HG02938 (cell line): ENCODE results near the gene RNF8.
"Not testable (repeated sequence)": the region's sequence is repeated elsewhere in the genome, so short reads cannot be mapped to it uniquely, and the experiment has no call there.

Source experiments
- ATAC-seq: cut with Tn5 transposase; IDR thresholded peaks from one replicate; pipeline ENCODE4 v1.9.1; 2021; ENCODE audit warnings: mild to moderate bottlenecking, moderate library complexity; ENCODE audit not compliant: unreplicated experiment

Gene RNF8

GRCh38 chr6:37393381-37393929 is 39.7 kb downstream of the RNF8 start:
- ATAC-seq: no peak

- no peak for ATAC-seq
Observed at GRCh38 chr6:37396571-37397180, 42.9 kb downstream of the RNF8 start.

GRCh38 chr6:37399131-37399530 is 45.3 kb downstream of the RNF8 start:
- ATAC-seq: no peak

GRCh38 chr6:37399795-37400490 is 46.2 kb downstream of the RNF8 start:
- no peak for ATAC-seq

DNA sequence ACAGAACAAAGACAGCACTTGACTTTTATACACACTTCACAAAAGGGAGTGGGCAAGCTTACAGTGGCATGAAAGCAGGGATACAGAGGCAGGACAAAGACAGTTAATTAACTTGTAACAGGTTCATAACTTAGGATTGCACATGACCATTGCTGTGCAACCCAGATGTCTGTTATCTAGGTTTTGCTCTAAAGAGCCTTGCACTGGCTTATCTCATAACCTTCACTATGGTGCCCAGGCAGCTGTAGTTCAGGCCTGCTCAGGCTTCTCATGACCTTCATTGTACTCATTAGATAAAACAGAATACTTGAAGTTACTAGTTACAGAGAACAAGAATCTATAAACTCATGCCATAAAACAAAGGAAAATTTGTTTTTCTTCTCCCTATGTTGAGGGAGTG is 47.9 kb downstream of the RNF8 start:
- ATAC-seq: not testable (repeated sequence)

GRCh38 chr6:37406726-37407341 is 53.1 kb downstream of the RNF8 start:
- no peak for ATAC-seq

DNA sequence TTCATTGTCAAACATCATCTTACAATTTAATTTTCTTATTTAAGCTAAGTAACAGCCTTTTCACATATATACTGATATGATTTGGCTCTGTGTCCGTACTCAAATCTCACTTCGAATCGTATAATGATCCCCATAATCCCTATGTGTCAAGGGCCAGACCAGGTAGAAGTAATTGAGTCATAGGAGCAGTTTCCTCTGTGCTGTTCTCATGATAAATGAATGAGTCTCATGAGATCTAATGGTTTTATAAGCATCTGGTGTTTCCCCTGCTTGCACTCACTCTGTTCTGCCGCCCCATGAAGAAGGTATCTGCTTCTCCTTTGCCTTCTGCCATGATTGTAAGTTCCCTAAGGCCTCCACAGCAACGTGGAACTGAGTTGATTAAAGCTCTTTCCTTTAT is 54.2 kb downstream of the RNF8 start:
- ATAC-seq: no peak

GRCh38 chr6:37409501-37409900 is 55.7 kb downstream of the RNF8 start:
- ATAC-seq: no peak

DNA sequence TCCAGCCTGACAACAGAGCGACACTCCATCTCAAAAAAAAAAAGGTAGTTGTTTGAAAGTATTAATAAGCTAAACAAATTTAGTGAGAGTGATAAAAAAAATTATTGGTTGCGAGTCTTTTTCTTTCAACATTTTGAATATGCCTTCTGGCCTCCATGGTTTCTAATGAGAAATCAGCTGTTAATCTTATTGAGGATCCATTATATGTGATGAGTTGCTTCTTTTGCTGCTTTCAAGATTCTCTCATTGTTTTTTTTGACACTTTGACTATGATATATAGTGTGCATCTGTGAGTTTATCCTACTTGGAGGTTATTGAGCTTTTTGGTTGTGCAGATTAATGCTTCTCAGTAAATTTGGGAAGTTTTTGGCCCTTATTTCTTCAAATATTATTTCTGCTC is 63.6 kb downstream of the RNF8 start:
- no peak for ATAC-seq

GRCh38 chr6:37418722-37419121 is 64.9 kb downstream of the RNF8 start:
- ATAC-seq: no peak

DNA sequence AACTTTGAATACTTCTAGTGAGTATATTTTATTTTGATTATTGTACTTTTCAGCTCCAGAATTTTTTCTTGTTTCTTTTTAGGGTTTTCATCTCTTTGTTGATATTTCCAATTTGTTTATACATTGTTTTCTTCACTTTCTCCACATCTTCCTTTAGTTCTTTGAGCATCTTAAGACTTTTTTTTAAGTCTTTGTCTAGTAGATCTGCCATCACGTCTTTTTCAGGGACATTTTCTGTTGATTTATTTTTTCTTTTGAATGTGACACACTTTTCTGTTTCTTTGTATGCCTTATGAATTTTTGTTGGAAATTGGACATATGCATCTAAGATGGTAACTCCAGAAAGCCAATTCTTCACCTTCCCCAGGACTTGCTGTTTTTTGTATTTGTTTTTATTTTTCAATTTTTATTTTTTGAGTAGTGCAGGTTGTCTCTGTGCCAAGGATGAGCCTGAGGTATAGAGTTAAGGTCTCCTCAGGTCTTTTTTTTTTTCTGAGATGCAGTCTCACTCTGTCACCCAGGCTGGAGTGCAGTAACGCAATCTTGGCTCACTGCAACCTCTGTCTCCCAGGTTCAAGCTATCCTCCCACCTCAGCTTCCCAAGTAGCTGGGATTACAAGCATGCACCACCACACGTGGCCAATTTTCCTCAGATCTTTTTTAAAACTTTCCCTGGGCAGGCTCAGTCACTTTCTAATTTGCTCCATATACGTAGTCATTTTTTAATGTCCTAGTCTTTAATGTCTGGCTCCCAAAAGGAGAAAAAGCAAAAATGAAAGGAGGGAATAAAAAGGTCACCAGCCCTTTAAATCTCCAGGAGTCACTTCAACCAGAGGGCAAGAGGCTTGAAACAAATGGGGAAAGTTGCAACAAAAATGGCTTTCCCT is 72.5 kb downstream of the RNF8 start:
- ATAC-seq: no peak

DNA sequence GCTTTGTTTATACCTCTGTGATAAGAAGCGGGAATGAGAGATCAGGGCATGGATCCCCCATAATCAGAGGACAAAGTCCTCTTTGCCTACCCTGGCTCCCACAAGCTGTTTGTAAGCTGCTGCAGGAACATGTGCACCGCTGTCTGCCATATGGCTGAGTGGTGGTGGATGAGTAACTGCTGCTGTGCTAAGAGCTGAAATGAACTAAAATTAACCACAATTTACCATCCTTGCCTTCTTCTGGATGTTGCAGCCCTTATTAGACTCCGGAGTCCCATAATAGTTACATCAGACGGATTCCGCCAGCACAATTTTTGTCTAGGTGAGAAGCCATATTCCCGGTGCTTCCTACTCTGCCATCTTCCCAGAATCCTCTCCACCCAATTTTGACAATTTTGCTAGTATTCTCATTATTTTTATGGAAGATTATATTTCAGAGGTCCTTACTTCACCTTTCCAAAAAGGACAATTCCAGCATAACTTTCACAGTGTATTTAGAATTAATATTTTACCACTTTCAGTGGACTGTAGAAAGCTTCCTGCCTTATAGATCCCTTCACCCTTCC is 73.2 kb downstream of the RNF8 start:
- ATAC-seq: no peak

DNA sequence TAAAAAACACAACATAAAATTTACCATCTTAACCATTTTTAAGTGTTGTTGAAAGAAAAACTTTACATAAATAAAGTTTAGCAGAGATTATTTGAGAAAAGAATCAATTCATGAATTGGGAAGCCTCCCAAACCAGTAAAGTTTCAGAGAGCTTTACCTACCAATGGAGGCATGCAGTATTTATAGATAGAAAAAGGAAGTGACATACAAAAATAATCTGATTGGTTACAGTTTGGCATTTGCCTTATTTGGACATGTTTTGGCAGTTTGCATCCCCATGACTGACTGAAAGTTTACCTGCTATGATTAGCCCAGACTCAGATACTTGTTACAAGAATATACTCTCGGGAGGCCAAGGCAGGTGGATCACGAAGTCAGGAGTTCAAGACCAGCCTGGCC is 75.6 kb downstream of the RNF8 start:
- ATAC-seq: no peak

DNA sequence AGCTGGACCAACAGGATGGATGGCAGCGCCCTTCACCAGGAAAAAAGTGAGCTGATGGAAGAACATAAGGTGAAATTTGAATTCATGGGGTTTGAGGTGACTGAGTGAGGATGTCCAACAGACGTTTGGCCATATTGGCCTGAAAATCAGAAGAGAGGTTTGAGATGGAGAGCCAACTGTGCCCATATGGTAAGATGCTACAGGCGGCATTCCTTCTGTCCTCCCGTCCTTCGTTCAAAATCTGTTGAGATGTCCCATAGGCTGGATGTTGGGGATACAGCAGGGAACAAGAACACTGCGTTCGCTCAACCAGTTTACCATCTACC is 78.8 kb downstream of the RNF8 start:
- peak; percentile 13 for ATAC-seq

DNA sequence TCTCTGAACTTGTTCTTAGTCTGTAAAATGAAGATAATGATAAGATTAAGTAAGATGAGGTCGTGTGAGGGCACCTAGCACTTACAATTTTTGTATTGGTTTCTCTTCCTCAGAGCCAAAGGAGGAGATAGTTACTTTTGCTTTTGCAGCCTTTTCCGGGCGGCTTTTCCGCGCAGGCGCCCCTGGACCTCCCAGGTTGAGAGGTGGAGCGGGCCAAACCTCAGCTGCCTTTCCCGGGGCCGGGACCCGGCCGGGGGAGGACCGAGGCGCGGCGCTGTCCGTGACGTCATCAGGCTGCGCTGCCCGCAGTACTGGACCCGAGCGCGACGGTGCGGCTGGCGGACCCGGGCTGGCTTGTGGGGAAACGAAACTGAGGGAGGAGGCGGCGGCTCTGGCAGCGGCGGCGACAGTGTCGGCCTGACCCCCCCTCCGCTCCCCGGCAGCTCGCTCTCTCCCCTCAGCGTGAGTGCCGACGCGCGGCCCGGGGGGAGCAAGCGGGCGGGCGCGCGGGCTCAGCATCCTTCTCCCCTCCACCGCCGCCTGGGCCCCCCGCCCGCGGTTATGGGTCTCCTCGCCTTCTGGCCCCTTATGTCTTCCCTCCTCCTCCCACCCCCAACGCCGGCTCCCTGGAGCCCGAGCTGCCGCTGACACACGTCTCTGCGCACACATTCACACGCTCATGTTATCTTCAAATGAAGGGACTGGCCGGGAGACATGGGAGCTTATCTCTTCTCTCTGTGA is 79.3 kb downstream of the RNF8 start, which contains the start of gene CMTR1:
Gene CMTR1 (plus strand): TSS at position 306 of the 741 bp plus-strand sequence. CDS start 2,409 bp downstream, outside the sequence.
- peak; percentile 78 for ATAC-seq

DNA sequence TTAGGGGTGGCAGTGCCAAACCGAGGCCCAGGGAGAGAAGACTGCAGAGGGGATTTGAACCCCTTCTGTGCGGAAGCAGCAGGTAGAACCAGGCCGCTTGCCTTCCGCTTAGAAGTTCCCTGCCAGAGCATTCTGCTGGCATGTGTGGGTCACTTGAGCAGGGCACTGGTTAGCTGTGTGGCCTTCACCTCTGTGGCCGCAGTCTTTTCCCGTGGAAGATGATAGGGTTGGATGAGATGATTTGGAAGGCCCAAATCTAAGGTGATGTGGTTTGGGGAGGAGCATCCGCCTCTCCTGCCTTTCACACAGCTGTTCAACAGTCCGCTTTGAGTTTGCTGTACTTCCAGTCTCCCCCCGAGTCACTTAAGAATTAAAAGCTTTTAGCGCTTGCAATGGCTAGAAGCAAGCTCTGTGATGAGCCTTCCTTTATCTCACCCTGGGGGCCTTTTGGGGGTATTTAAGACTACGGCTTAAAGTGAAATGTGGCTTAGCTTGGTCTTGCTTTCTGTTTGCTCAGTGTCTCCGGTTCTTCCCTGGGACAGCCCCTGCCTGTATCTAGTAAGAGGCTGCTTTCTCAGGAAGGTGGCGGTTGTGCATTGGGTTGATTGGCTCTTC is 80.0 kb downstream of the RNF8 start:
- ATAC-seq: peak; percentile 29

DNA sequence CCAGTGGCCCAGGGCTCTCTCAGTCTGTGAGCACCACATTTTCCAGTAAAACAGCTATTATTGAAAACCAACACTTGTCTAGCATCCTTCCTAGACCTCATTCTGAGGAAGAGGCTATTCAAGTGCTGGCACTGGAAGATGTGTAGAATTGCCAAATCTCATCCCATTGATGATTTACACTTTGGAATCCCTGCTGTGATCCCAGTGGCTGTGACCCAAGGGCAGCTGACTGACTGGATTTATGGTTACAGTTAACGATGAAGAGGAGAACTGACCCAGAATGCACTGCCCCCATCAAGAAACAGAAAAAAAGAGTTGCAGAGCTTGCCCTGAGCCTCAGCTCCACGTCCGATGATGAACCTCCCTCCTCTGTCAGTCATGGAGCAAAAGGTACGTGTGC is 81.6 kb downstream of the RNF8 start:
- no peak for ATAC-seq

GRCh38 chr6:37435816-37436215 is 82.0 kb downstream of the RNF8 start:
- ATAC-seq: no peak

DNA sequence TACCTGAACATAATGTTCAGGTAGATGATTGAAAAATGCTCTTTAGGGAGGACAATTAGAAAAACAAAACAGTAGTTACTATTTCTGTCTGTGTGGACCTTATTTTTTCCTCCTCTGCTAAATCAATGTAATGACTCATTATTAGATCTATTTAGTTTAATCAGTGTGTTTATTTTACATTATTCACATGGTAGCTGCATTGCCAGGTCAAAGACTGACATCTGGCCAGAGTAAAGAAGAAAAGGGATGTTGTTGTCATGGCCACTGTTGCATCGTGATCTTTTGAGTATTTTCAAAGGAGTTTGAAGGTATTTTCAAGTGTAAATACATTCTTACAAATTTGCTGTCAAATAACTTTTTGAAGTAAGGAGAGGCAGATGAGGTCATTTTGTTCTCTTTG is 85.1 kb downstream of the RNF8 start:
- no peak for ATAC-seq

- no peak for ATAC-seq
Observed at GRCh38 chr6:37441651-37442050, 87.9 kb downstream of the RNF8 start.
